PC-9 (cell line): ENCODE data around the gene MAP1A.

Experiments
- EZH2 ChIP-seq: fragments of 200-600 bp; sonication (generic); IDR thresholded peaks from 2 replicates; pipeline ENCODE4 v1.8.0; 2017; ENCODE audit warnings: antibody characterized with exemption, low read depth
- TF ChIP-seq, protein P1 (sequence below): fragments of 200-600 bp; sonication (generic); conservative IDR thresholded peaks from 2 replicates; pipeline ENCODE4 v1.6.1; 2017; ENCODE audit warnings: mixed run types, antibody characterized with exemption, mild to moderate bottlenecking, moderate library complexity

DNA sequence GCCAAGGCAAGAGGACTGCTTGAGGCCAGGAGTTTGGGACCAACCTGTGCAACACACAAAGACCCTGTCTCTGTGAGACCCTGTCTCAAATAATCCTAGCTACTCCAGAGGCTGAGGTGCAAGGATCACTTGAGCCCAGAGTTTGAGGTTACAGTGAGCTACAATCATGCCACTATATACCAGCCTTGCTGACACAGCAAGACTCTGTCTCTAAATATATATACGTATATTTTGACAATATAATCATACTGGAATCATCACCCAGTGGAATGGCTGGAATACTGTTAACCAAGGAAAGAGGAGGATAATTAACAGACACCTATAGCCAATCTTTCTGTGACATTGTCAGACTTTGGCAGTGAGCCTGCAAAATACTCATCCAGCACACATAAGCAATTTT, 9.0 kb upstream of the MAP1A start:
- TF ChIP-seq, protein P1, sequence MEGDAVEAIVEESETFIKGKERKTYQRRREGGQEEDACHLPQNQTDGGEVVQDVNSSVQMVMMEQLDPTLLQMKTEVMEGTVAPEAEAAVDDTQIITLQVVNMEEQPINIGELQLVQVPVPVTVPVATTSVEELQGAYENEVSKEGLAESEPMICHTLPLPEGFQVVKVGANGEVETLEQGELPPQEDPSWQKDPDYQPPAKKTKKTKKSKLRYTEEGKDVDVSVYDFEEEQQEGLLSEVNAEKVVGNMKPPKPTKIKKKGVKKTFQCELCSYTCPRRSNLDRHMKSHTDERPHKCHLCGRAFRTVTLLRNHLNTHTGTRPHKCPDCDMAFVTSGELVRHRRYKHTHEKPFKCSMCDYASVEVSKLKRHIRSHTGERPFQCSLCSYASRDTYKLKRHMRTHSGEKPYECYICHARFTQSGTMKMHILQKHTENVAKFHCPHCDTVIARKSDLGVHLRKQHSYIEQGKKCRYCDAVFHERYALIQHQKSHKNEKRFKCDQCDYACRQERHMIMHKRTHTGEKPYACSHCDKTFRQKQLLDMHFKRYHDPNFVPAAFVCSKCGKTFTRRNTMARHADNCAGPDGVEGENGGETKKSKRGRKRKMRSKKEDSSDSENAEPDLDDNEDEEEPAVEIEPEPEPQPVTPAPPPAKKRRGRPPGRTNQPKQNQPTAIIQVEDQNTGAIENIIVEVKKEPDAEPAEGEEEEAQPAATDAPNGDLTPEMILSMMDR, result no peak
- no peak for TF ChIP-seq EZH2
